ENCODE data around the gene IGSF3. TPM values are rescaled to one million over a fixed set of nuclear protein-coding genes. Genes with fewer than 3 reads are reported as not detected.
A peak's percentile ranks its signal among the peaks of the same experiment; 100 is the strongest.

Gene IGSF3
- total and polyA plus RNA-seq, 2 experiments from 2014 or later = 7.3 to 37.8 TPM

DNA sequence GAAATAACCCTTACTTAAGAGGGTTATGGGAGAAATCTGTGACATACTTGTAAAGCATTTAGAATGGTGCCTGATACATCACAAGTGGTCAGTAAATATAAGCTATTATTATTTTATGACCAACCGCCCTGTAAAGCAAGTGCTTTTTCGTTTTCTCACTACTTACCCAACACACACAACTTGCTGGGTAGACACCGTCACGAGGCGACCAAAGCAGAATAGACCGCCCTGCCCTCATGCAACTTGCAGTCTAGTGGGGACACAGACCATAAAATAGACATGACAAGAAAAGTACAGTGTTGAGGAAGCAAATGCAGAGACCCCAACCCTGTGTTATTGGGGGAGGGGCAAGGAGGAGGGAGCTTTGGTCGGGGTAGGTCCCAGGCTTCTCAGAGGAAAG, 744 bp upstream of the IGSF3 start (continued):
- no peak for TF ChIP-seq ZNF462 (CRISPR knock-in tag; IDR thresholded peaks at IDR 0.05)

- Histone ChIP-seq H3K27me3 (ENCODE audit: insufficient read depth) (peaks cover 14% of the 10 kb centered on the region), H4K20me1 (replicated peaks; ENCODE audit: insufficient read depth) (peaks cover 9% of the 10 kb centered on the region), H2AFZ (peak overlapping the region; percentile 95; the same call in 1 of the 2 replicates), H3K79me2 (replicated peaks; ENCODE audit: insufficient read depth) (peaks cover 37% of the 10 kb centered on the region), H3K4me1 (ENCODE audit: insufficient read depth) (peaks cover 17% of the 10 kb centered on the region), H3K4me2 (peak overlapping the region; percentile 98), H3K9me2 (ENCODE audit: insufficient read depth) (no peaks in the 10 kb centered on the region), H3K36me3 (ENCODE audit: insufficient read depth) (no peaks in the 10 kb centered on the region), H3F3A (replicated peaks; ENCODE audit: low read depth) (0 out of 2 replicates have a peak, but pooled peaks cover 9% of the 10 kb centered on the region), H3K27ac (ENCODE audit: low read depth) (no peak overlapping the region), H3K4me3 (peak overlapping the region; percentile 97)
- Mint-ChIP-seq H3K9me3 (no peaks in the 10 kb centered on the region), H3K27ac (no peak overlapping the region), H3K4me3 (peak overlapping the region; percentile 87), H3K27me3 (ENCODE audit: insufficient read depth, low read depth, poor library complexity) (peaks cover 17% of the 10 kb centered on the region), H3K4me1 (peaks cover 33% of the 10 kb centered on the region), H3K36me3 (ENCODE audit: low read depth) (peaks cover 6% of the 10 kb centered on the region)
- ATAC-seq (peak; percentile 75), DNase-seq (ENCODE audit: low spot score) (peak; percentile 62)
- no peak for TF ChIP-seq ZNF114 (CRISPR knock-in tag; IDR thresholded peaks at IDR 0.05)
- no peak for TF ChIP-seq EZH2 (IDR thresholded peaks at IDR 0.05; ENCODE audit: low read depth, unreplicated experiment)
- TF ChIP-seq ETS1 (IDR thresholded peaks at IDR 0.05) = no peak
- TF ChIP-seq CREB1 (CRISPR knock-in tag; IDR thresholded peaks at IDR 0.05; ENCODE audit: low read depth) = no peak
- no peak for TF ChIP-seq POLR2AphosphoS5 (IDR thresholded peaks at IDR 0.05; ENCODE audit: low read depth)
- TF ChIP-seq NANOG (IDR thresholded peaks at IDR 0.05; ENCODE audit: borderline replicate concordance) = no peak
- TF ChIP-seq ZNF331 (CRISPR knock-in tag; IDR thresholded peaks at IDR 0.05; ENCODE audit: low read depth) = no peak
- TF ChIP-seq, protein P1, sequence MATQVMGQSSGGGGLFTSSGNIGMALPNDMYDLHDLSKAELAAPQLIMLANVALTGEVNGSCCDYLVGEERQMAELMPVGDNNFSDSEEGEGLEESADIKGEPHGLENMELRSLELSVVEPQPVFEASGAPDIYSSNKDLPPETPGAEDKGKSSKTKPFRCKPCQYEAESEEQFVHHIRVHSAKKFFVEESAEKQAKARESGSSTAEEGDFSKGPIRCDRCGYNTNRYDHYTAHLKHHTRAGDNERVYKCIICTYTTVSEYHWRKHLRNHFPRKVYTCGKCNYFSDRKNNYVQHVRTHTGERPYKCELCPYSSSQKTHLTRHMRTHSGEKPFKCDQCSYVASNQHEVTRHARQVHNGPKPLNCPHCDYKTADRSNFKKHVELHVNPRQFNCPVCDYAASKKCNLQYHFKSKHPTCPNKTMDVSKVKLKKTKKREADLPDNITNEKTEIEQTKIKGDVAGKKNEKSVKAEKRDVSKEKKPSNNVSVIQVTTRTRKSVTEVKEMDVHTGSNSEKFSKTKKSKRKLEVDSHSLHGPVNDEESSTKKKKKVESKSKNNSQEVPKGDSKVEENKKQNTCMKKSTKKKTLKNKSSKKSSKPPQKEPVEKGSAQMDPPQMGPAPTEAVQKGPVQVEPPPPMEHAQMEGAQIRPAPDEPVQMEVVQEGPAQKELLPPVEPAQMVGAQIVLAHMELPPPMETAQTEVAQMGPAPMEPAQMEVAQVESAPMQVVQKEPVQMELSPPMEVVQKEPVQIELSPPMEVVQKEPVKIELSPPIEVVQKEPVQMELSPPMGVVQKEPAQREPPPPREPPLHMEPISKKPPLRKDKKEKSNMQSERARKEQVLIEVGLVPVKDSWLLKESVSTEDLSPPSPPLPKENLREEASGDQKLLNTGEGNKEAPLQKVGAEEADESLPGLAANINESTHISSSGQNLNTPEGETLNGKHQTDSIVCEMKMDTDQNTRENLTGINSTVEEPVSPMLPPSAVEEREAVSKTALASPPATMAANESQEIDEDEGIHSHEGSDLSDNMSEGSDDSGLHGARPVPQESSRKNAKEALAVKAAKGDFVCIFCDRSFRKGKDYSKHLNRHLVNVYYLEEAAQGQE (IDR thresholded peaks at IDR 0.05; ENCODE audit: unreplicated experiment) = no peak
Observed at GRCh38 chr1:116667078-116667574, 407 bp downstream of the IGSF3 start.
